Left lobe of liver (tissue), 2 donors: ENCODE measurements around the gene BAG1. TPM values are rescaled to one million over a fixed set of nuclear protein-coding genes. Genes with fewer than 3 reads are reported as not detected.
A peak's percentile ranks its signal among the peaks of the same experiment; 100 is the strongest.

Experiments
- ATAC-seq: fragments of 200-7000 bp; cut with Tn5 transposase; one replicate; pipeline ENCODE4 v1.9.1; 2020; ENCODE audit warnings: mild to moderate bottlenecking, moderate library complexity
- DNase-seq: peaks from one replicate; pipeline ENCODE4 v3.0.0-alpha.2; 2020; ENCODE audit warnings: low spot score
- total RNA-seq: library from RNA; stranded (reverse); gene quantifications from one replicate; pipeline ENCODE4 v1.2.1, GENCODE V29; 2021
- donor health status: DM: no; HTN: no; CAD: no; lungs with moderate emphysema.
- donor health status: DM: no; HTN: yes; CAD: no.

The BAG1 gene
- 51.0 TPM for total RNA-seq

- ATAC-seq (peak; percentile 95), DNase-seq (peak; percentile 100)
Observed at GRCh38 chr9:33264473-33265177, at the start of gene BAG1, which contains the start of gene CHMP5. TSS of gene BAG1 (minus strand) at chr9:33264708. TSS of gene CHMP5 (plus strand) at chr9:33265049. CDS start at chr9:33265079, 30 bp downstream.

GRCh38 chr9:33311953-33312352 lies 47.4 kb upstream of the BAG1 start:
- DNase-seq = no peak
- no peak for ATAC-seq

GRCh38 chr9:33310748-33311147 lies 46.2 kb upstream of the BAG1 start:
- DNase-seq (no peak), ATAC-seq (no peak)

- DNase-seq (no peak), ATAC-seq (no peak)
Observed at GRCh38 chr9:33309903-33310302, 45.4 kb upstream of the BAG1 start.

- DNase-seq = no peak
- ATAC-seq = no peak
Observed at GRCh38 chr9:33307067-33307466, 42.6 kb upstream of the BAG1 start.

GRCh38 chr9:33306037-33306436 lies 41.5 kb upstream of the BAG1 start:
- ATAC-seq (peak; percentile 73), DNase-seq (no peak)

GRCh38 chr9:33304362-33304761 lies 39.9 kb upstream of the BAG1 start:
- no peak for DNase-seq
- no peak for ATAC-seq

GRCh38 chr9:33300546-33300945 lies 36.0 kb upstream of the BAG1 start:
- peak; percentile 75 for ATAC-seq

GRCh38 chr9:33297432-33297831 lies 32.9 kb upstream of the BAG1 start:
- DNase-seq = no peak
- ATAC-seq = no peak

More at GRCh38 chr9:33300546-33300945, 36.0 kb upstream of the BAG1 start:
- DNase-seq = no peak

GRCh38 chr9:33295571-33295970 lies 31.1 kb upstream of the BAG1 start:
- DNase-seq (no peak), ATAC-seq (no peak)

- ATAC-seq (no peak), DNase-seq (no peak)
Observed at GRCh38 chr9:33294670-33295432, 30.3 kb upstream of the BAG1 start.

GRCh38 chr9:33293782-33294181 lies 29.3 kb upstream of the BAG1 start:
- DNase-seq (no peak), ATAC-seq (peak; percentile 17)

- no peak for ATAC-seq
Observed at GRCh38 chr9:33291901-33292300, 27.4 kb upstream of the BAG1 start.

GRCh38 chr9:33291031-33291397 lies 26.5 kb upstream of the BAG1 start:
- ATAC-seq (no peak), DNase-seq (no peak)

More at GRCh38 chr9:33291901-33292300, 27.4 kb upstream of the BAG1 start:
- no peak for DNase-seq

- peak; percentile 80 for ATAC-seq
Observed at GRCh38 chr9:33290247-33291030, 25.9 kb upstream of the BAG1 start, which contains the start of gene NFX1. TSS of gene NFX1 (plus strand) at chr9:33290516. CDS start at chr9:33290573, 57 bp downstream.

GRCh38 chr9:33289936-33290246 lies 25.4 kb upstream of the BAG1 start:
- ATAC-seq = peak; percentile 39

More at GRCh38 chr9:33290247-33291030, 25.9 kb upstream of the BAG1 start, which contains the start of gene NFX1:
- peak; percentile 98 for DNase-seq

GRCh38 chr9:33289496-33289895 lies 25.0 kb upstream of the BAG1 start:
- no peak for ATAC-seq
- no peak for DNase-seq

More at GRCh38 chr9:33289936-33290246, 25.4 kb upstream of the BAG1 start:
- no peak for DNase-seq

- ATAC-seq (no peak), DNase-seq (no peak)
Observed at GRCh38 chr9:33288828-33289483, 24.4 kb upstream of the BAG1 start.

- no peak for ATAC-seq
Observed at GRCh38 chr9:33288235-33288634, 23.7 kb upstream of the BAG1 start.

GRCh38 chr9:33287087-33287490 lies 22.6 kb upstream of the BAG1 start:
- DNase-seq (no peak), ATAC-seq (peak; percentile 61)

More at GRCh38 chr9:33288235-33288634, 23.7 kb upstream of the BAG1 start:
- DNase-seq = no peak

- DNase-seq (no peak), ATAC-seq (no peak)
Observed at GRCh38 chr9:33285502-33285901, 21.0 kb upstream of the BAG1 start.
